ENCODE results near the gene DCDC1.

- TF ChIP-seq POLR2AphosphoS5 (IDR thresholded peaks at IDR 0.05; ENCODE audit: low read depth, low read length) (no peak), FOXP2 (optimal IDR thresholded peaks at IDR 0.05; ENCODE audit: borderline replicate concordance, extremely low read depth, extremely low read length, insufficient read depth) (no peak)
These were observed 115.1 kb downstream of the DCDC1 start for GRCh38 chr11:31254415-31254814.

All from PFSK-1 (cell line).